GM18502 (cell line): ENCODE results near the gene FANCD2.
"Not testable (repeated sequence)": the region's sequence is repeated elsewhere in the genome, so short reads cannot be mapped to it uniquely, and the experiment has no call there.

ENCODE experiments used
- ATAC-seq: cut with Tn5 transposase; IDR thresholded peaks from one replicate; pipeline ENCODE4 v1.9.1; 2021; ENCODE audit warnings: mild to moderate bottlenecking; ENCODE audit not compliant: unreplicated experiment, poor library complexity

FANCD2 gene

GRCh38 chr3:10026084-10026890, at the start of gene FANCD2:
Gene FANCD2 (plus strand): TSS chr3:10026437. CDS start chr3:10028658, 2,221 bp downstream.
- peak; percentile 88 for ATAC-seq

GRCh38 chr3:9976721-9977709, 49.2 kb upstream of the FANCD2 start:
- ATAC-seq, result no peak

GRCh38 chr3:9978710-9979305, 47.4 kb upstream of the FANCD2 start:
- no peak for ATAC-seq

- no peak for ATAC-seq
Measured at GRCh38 chr3:9980251-9980650, 46.0 kb upstream of the FANCD2 start.

- peak; percentile 34 for ATAC-seq
Measured at GRCh38 chr3:9986230-9986725, 40.0 kb upstream of the FANCD2 start.

- ATAC-seq, result no peak
Measured at GRCh38 chr3:9994086-9994844, 32.0 kb upstream of the FANCD2 start.

GRCh38 chr3:10000686-10001085, 25.6 kb upstream of the FANCD2 start:
- ATAC-seq, result no peak

GRCh38 chr3:10002951-10003350, 23.3 kb upstream of the FANCD2 start:
- ATAC-seq, result no peak

- ATAC-seq, result no peak
Measured at GRCh38 chr3:10004506-10004905, 21.7 kb upstream of the FANCD2 start.

- ATAC-seq, result no peak
Measured at GRCh38 chr3:10004960-10005564, 21.2 kb upstream of the FANCD2 start.

- ATAC-seq, result no peak
Measured at GRCh38 chr3:10006048-10006761, 20.0 kb upstream of the FANCD2 start.

- no peak for ATAC-seq
Measured at GRCh38 chr3:10006762-10007090, 19.5 kb upstream of the FANCD2 start.

- ATAC-seq, result no peak
Measured at GRCh38 chr3:10007126-10007782, 19.0 kb upstream of the FANCD2 start.

GRCh38 chr3:10008216-10008587, 18.0 kb upstream of the FANCD2 start:
- not testable (repeated sequence) for ATAC-seq

GRCh38 chr3:10008588-10009344, 17.5 kb upstream of the FANCD2 start:
- peak; percentile 77 for ATAC-seq

- ATAC-seq, result no peak
Measured at GRCh38 chr3:10010421-10010877, 15.8 kb upstream of the FANCD2 start.

GRCh38 chr3:10010878-10011465, 15.3 kb upstream of the FANCD2 start:
- ATAC-seq, result peak; percentile 88
